DOHH2 (cell line): Measurements from ENCODE around the gene BEND3.

Experiments used
- H3F3A ChIP-seq: fragments of 200-600 bp; sonication (generic), shearing (Covaris generic); 2 replicates; pipeline ENCODE4 v1.6.0; 2016; ENCODE audit warnings: antibody characterized with exemption, mild to moderate bottlenecking; ENCODE audit not compliant: control insufficient read depth, insufficient read depth
- H3K27ac ChIP-seq: fragments of 200-600 bp; sonication (generic); 2 replicates; pipeline ENCODE4 v1.5.1; 2014; ENCODE audit warnings: low read depth, mild to moderate bottlenecking, low read length, moderate library complexity
- H3K27me3 ChIP-seq: fragments of 200-600 bp; sonication (generic); 2 replicates; pipeline ENCODE4 v1.6.1; 2014; ENCODE audit warnings: mild to moderate bottlenecking, low read length, mixed read lengths; ENCODE audit not compliant: control insufficient read depth
- H3K36me3 ChIP-seq: fragments of 200-600 bp; sonication (generic); 2 replicates; pipeline ENCODE4 v1.6.1; 2014; ENCODE audit warnings: mild to moderate bottlenecking, low read length, moderate library complexity, mixed read lengths; ENCODE audit not compliant: control insufficient read depth
- H3K4me1 ChIP-seq: fragments of 200-600 bp; sonication (generic); 2 replicates; pipeline ENCODE4 v1.6.1; 2014; ENCODE audit warnings: mild to moderate bottlenecking, low read length, mixed read lengths; ENCODE audit not compliant: control insufficient read depth
- H3K4me2 ChIP-seq: fragments of 200-600 bp; sonication (generic); 2 replicates; pipeline ENCODE4 v1.6.0; 2014; ENCODE audit warnings: mild to moderate bottlenecking, low read length, moderate library complexity
- H3K4me3 ChIP-seq: fragments of 200-600 bp; sonication (generic); 2 replicates; pipeline ENCODE4 v1.5.1; 2014; ENCODE audit warnings: mild to moderate bottlenecking, low read length, mixed read lengths
- H3K79me2 ChIP-seq: fragments of 200-600 bp; sonication (generic); 2 replicates; pipeline ENCODE4 v1.6.1; 2014; ENCODE audit warnings: mild to moderate bottlenecking, low read length, mixed read lengths; ENCODE audit not compliant: control insufficient read depth
- H3K9me2 ChIP-seq: fragments of 200-600 bp; sonication (generic); replicated peaks from 2 replicates; pipeline ENCODE4 v1.6.1; 2014; ENCODE audit warnings: mild to moderate bottlenecking, low read length, mixed read lengths; ENCODE audit not compliant: control insufficient read depth
- H3K9me3 ChIP-seq: fragments of 200-600 bp; sonication (generic); 2 replicates; pipeline ENCODE4 v1.6.1; 2014; ENCODE audit warnings: antibody characterized with exemption, low read length, mixed read lengths; ENCODE audit not compliant: control insufficient read depth, insufficient read depth
- H4K20me1 ChIP-seq: fragments of 200-600 bp; sonication (generic); 2 replicates; pipeline ENCODE4 v1.6.0; 2014; ENCODE audit warnings: low read depth, mild to moderate bottlenecking, antibody characterized with exemption, low read length, moderate library complexity; ENCODE audit not compliant: control insufficient read depth, insufficient read depth
- CTCF ChIP-seq: fragments of 200-600 bp; sonication (generic); IDR thresholded peaks from one replicate; pipeline ENCODE4 v1.5.1; 2014; ENCODE audit warnings: antibody characterized with exemption, mild to moderate bottlenecking, low read depth, low read length; ENCODE audit not compliant: poor library complexity, severe bottlenecking
- EZH2phosphoT487 ChIP-seq: fragments of 200-600 bp; sonication (generic); IDR thresholded peaks from 2 replicates; pipeline ENCODE4 v1.6.1; 2017; ENCODE audit warnings: borderline replicate concordance, mild to moderate bottlenecking, antibody characterized with exemption, low read length, moderate library complexity, mixed read lengths

BEND3 gene

GRCh38 chr6:107064579-107065065 is 50.7 kb downstream of the BEND3 start:
- 0 out of 2 replicates have a peak, but pooled peaks cover 3% of the 10 kb centered on the region for H3K27me3 ChIP-seq
- H4K20me1 ChIP-seq, result no peaks in the 10 kb centered on the region
- no peak overlapping the region for H3K27ac ChIP-seq
- no peaks in the 10 kb centered on the region for H3F3A ChIP-seq
- no peaks in the 10 kb centered on the region for H3K79me2 ChIP-seq
- H3K9me2 ChIP-seq, result no peaks in the 10 kb centered on the region
- peaks cover 3% of the 10 kb centered on the region; the same call in 1 of the 2 replicates for H3K36me3 ChIP-seq
- TF ChIP-seq EZH2phosphoT487 (no peak), CTCF (no peak)
- H3K4me3 ChIP-seq, result no peak overlapping the region
- H3K4me2 ChIP-seq, result no peak overlapping the region
- H3K9me3 ChIP-seq, result no peaks in the 10 kb centered on the region
- H3K4me1 ChIP-seq, result peaks cover 15% of the 10 kb centered on the region

DNA sequence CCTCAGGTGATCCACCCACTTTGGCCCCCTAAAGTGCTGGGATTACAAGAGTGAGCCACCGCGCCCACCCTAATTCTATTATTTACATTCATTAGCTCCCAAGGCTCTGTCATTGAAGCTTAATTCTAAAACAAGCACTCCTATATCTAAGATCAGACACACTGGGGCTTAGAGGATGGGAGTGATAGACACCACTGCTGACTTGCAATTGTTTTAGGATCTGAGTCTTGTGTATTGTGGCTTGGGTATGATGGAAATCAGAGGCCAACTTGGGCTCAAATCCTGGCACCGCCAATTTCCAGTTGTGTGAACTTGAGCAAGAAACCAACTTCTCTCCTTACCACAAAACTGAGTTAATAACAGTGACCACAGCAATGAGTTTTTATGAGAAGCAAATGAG is 52.6 kb downstream of the BEND3 start:
- Histone ChIP-seq H3K79me2 (no peaks in the 10 kb centered on the region), H3K27ac (no peak overlapping the region), H3K4me2 (no peak overlapping the region), H3K36me3 (no peaks in the 10 kb centered on the region), H4K20me1 (no peaks in the 10 kb centered on the region), H3K27me3 (0 out of 2 replicates have a peak, but pooled peaks cover 3% of the 10 kb centered on the region), H3K4me1 (peaks cover 15% of the 10 kb centered on the region), H3K9me3 (no peaks in the 10 kb centered on the region), H3K4me3 (no peak overlapping the region), H3F3A (no peaks in the 10 kb centered on the region), H3K9me2 (no peaks in the 10 kb centered on the region)
- no peak for TF ChIP-seq EZH2phosphoT487
- no peak for TF ChIP-seq CTCF

- peak overlapping the region; percentile 11; the same call in 1 of the 2 replicates for H3K4me3 ChIP-seq
- peak overlapping the region; percentile 41 for H3K4me2 ChIP-seq
Observed at GRCh38 chr6:107061125-107062020, 53.9 kb downstream of the BEND3 start.

More at GRCh38 chr6:107061125-107062020, 53.9 kb downstream of the BEND3 start:
- H3K36me3 ChIP-seq, result no peaks in the 10 kb centered on the region
- H3K27ac ChIP-seq, result no peak overlapping the region
- no peaks in the 10 kb centered on the region for H3F3A ChIP-seq
- no peaks in the 10 kb centered on the region for H3K9me3 ChIP-seq
- peaks cover 15% of the 10 kb centered on the region for H3K4me1 ChIP-seq
- H4K20me1 ChIP-seq, result no peaks in the 10 kb centered on the region
- no peaks in the 10 kb centered on the region for H3K9me2 ChIP-seq
- no peak for TF ChIP-seq EZH2phosphoT487
- no peak for TF ChIP-seq CTCF
- H3K79me2 ChIP-seq, result no peaks in the 10 kb centered on the region
- H3K27me3 ChIP-seq, result 0 out of 2 replicates have a peak, but pooled peaks cover 3% of the 10 kb centered on the region
